HepG2 (cell line): ENCODE results near the gene GADD45A. TPM values are rescaled to one million over a fixed set of nuclear protein-coding genes. Genes with fewer than 3 reads are reported as not detected.
A peak's percentile ranks its signal among the peaks of the same experiment; 100 is the strongest.

ENCODE experiments used
- DPF2 ChIP-seq: sonication (generic); formaldehyde crosslinking; IDR thresholded peaks from 2 replicates; pipeline ENCODE4 v1.4.0; 2020; ENCODE audit warnings: mild to moderate bottlenecking, low read depth, missing genetic modification reagents, borderline replicate concordance
- KLF9 ChIP-seq: IDR thresholded peaks from 2 replicates; pipeline ENCODE4 v1.6.1; 2016; ENCODE audit warnings: low read depth
- LCORL ChIP-seq, 2 experiments: fragments of 450-650 bp in 1 of 2; sonication (generic) in 1 of 2; formaldehyde crosslinking in 1 of 2; IDR thresholded peaks; 2 replicates each; pipeline versions ENCODE4 v1.5.0 to v1.6.1; 2017 to 2020; ENCODE audit warnings: antibody characterized with exemption in 1 of 2, missing genetic modification reagents in 1 of 2
- RFX1 ChIP-seq: fragments of 450-650 bp; IDR thresholded peaks from 2 replicates; pipeline ENCODE4 v1.6.1; 2017
- ZEB1 ChIP-seq: IDR thresholded peaks from 2 replicates; pipeline ENCODE4 v1.6.1; 2012; ENCODE audit warnings: mild to moderate bottlenecking, low read depth, inconsistent platforms; ENCODE audit not compliant: insufficient replicate concordance
- ZFX ChIP-seq: sonication (generic); formaldehyde crosslinking; IDR thresholded peaks from 2 replicates; pipeline ENCODE4 v1.4.0; 2020; ENCODE audit warnings: mild to moderate bottlenecking, low read depth, missing genetic modification reagents, moderate library complexity
- ZNF484 ChIP-seq: sonication (generic); formaldehyde crosslinking; IDR thresholded peaks from 2 replicates; pipeline ENCODE4 v1.5.1; 2020; ENCODE audit warnings: mild to moderate bottlenecking, low read depth, missing genetic modification reagents, borderline replicate concordance
- ZNF619 ChIP-seq: sonication (generic); formaldehyde crosslinking; IDR thresholded peaks from 2 replicates; pipeline ENCODE4 v1.4.0; 2020; ENCODE audit warnings: mild to moderate bottlenecking, missing genetic modification reagents
- polyA plus RNA-seq, 8 experiments: library from polyadenylated mRNA; depleted of rRNA in 3 of 8; stranded (reverse) in 7 of 8; unstranded in 1 of 8; fragments of >200 nt; fragmentation: Illumina TruSeq in 4 of 8; extraction: Trizol in 4 of 8; gene quantifications; 2 replicates each; pipeline versions ENCODE4 v1.2.1 to v1.2.3, GENCODE V29; 2011 to 2016; ENCODE audit warnings: low read depth in 4 of 8, missing spikeins in 1 of 8, mixed read lengths in 1 of 8; ENCODE audit not compliant: insufficient read depth in 1 of 8
- total RNA-seq, 5 experiments: library from RNA; depleted of rRNA; stranded (reverse); fragments of >200 nt; fragmentation: Illumina TruSeq; extraction: Trizol; gene quantifications; 2 replicates each; pipeline ENCODE4 v1.2.3, GENCODE V29; 2016; ENCODE audit warnings: low read depth in 1 of 5
- TF ChIP-seq, protein P1 (sequence below), 2 experiments: sonication (generic) in 1 of 2; formaldehyde crosslinking in 1 of 2; IDR thresholded peaks; 2 replicates each; pipeline versions ENCODE4 v1.4.0 to v1.6.1; 2018 to 2020; ENCODE audit warnings: missing genetic modification reagents in 2 of 2, borderline replicate concordance in 1 of 2, low read depth in 1 of 2, mild to moderate bottlenecking in 1 of 2, missing biosample characterization in 1 of 2
- TF ChIP-seq, protein P2 (sequence below): sonication (generic); formaldehyde crosslinking; IDR thresholded peaks from 2 replicates; pipeline ENCODE4 v1.9.0; 2022; ENCODE audit warnings: low read depth, missing genetic modification reagents
- TF ChIP-seq, protein P3 (sequence below): sonication (generic); formaldehyde crosslinking; IDR thresholded peaks from 2 replicates; pipeline ENCODE4 v1.8.1; 2023; ENCODE audit warnings: mild to moderate bottlenecking, missing genetic modification reagents, borderline replicate concordance
- TF ChIP-seq, protein P4 (sequence below): IDR thresholded peaks from 2 replicates; pipeline ENCODE4 v1.6.1; 2012; ENCODE audit warnings: low read depth, low read length, improper control_type of control experiment
- TF ChIP-seq, protein P5 (sequence below): sonication (generic); formaldehyde crosslinking; IDR thresholded peaks from 2 replicates; pipeline ENCODE4 v1.4.0; 2020; ENCODE audit warnings: missing genetic modification reagents, borderline replicate concordance
- TF ChIP-seq, protein P6 (sequence below): sonication (generic); formaldehyde crosslinking; IDR thresholded peaks from 2 replicates; pipeline ENCODE4 v1.5.0; 2020; ENCODE audit warnings: mild to moderate bottlenecking, missing genetic modification reagents, borderline replicate concordance

The GADD45A gene
- total and polyA plus RNA-seq, 2 of the 13 experiments (the other 11 are each of a cell fraction or from before 2014, with no cell fraction given): 33.2 to 46.2 TPM

DNA sequence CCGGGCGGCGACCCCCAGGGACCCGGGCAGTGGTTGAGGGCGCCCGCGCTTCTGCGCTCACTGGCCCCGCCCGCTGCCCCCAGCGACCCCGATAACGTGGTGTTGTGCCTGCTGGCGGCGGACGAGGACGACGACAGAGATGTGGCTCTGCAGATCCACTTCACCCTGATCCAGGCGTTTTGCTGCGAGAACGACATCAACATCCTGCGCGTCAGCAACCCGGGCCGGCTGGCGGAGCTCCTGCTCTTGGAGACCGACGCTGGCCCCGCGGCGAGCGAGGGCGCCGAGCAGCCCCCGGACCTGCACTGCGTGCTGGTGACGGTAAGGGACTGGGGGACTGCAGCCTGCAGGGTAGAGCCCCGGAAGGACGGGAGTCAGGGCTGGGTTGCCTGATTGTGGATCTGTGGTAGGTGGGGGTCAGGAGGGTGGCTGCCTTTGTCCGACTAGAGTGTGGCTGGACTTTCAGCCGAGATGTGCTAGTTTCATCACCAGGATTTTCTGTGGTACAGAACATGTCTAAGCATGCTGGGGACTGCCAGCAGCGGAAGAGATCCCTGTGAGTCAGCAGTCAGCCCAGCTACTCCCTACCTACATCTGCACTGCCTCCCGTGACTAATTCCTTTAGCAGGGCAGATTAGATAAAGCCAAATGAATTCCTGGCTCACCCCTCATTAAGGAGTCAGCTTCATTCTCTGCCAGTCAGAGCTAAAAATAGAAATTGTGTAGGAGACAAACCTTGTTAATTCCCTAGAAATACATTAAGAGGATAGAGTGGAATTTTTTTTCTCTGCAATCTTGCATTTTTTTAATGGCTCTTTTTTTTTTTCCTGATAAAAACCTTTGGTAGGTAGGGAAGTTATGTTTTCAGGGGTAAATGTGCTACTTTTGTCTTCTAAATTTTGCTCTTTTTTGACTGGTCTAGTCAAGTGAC lies 1.5 kb downstream of the GADD45A start (continued):
- TF ChIP-seq, protein P1, sequence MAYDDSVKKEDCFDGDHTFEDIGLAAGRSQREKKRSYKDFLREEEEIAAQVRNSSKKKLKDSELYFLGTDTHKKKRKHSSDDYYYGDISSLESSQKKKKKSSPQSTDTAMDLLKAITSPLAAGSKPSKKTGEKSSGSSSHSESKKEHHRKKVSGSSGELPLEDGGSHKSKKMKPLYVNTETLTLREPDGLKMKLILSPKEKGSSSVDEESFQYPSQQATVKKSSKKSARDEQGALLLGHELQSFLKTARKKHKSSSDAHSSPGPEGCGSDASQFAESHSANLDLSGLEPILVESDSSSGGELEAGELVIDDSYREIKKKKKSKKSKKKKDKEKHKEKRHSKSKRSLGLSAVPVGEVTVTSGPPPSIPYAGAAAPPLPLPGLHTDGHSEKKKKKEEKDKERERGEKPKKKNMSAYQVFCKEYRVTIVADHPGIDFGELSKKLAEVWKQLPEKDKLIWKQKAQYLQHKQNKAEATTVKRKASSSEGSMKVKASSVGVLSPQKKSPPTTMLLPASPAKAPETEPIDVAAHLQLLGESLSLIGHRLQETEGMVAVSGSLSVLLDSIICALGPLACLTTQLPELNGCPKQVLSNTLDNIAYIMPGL (CRISPR knock-in tag; IDR thresholded peaks at IDR 0.05; ENCODE audit: borderline replicate concordance in 1 of 2, low read depth in 1 of 2): no peak
- TF ChIP-seq ZEB1 (peak; percentile 52), ZFX (CRISPR knock-in tag) (no peak), KLF9 (CRISPR knock-in tag) (no peak), RFX1 (no peak), DPF2 (CRISPR knock-in tag) (no peak), ZNF484 (CRISPR knock-in tag) (no peak), ZNF619 (CRISPR knock-in tag) (no peak), LCORL (IDR thresholded peaks at IDR 0.05) (no peak), LCORL (CRISPR knock-in tag; IDR thresholded peaks at IDR 0.05) (peak; percentile 42)
- TF ChIP-seq, protein P2, sequence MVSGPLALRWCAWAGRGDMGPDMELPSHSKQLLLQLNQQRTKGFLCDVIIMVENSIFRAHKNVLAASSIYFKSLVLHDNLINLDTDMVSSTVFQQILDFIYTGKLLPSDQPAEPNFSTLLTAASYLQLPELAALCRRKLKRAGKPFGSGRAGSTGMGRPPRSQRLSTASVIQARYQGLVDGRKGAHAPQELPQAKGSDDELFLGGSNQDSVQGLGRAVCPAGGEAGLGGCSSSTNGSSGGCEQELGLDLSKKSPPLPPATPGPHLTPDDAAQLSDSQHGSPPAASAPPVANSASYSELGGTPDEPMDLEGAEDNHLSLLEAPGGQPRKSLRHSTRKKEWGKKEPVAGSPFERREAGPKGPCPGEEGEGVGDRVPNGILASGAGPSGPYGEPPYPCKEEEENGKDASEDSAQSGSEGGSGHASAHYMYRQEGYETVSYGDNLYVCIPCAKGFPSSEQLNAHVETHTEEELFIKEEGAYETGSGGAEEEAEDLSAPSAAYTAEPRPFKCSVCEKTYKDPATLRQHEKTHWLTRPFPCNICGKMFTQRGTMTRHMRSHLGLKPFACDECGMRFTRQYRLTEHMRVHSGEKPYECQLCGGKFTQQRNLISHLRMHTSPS: no peak
- TF ChIP-seq, protein P3, sequence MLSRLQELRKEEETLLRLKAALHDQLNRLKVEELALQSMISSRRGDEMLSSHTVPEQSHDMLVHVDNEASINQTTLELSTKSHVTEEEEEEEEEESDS (CRISPR knock-in tag): no peak
- TF ChIP-seq, protein P4, sequence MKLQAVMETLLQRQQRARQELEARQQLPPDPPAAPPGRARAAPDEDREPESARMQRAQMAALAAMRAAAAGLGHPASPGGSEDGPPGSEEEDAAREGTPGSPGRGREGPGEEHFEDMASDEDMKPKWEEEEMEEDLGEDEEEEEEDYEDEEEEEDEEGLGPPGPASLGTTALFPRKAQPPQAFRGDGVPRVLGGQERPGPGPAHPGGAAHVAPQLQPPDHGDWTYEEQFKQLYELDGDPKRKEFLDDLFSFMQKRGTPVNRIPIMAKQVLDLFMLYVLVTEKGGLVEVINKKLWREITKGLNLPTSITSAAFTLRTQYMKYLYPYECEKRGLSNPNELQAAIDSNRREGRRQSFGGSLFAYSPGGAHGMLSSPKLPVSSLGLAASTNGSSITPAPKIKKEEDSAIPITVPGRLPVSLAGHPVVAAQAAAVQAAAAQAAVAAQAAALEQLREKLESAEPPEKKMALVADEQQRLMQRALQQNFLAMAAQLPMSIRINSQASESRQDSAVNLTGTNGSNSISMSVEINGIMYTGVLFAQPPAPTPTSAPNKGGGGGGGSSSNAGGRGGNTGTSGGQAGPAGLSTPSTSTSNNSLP: peak; percentile 42; the same call in 1 of the 2 replicates
- TF ChIP-seq, protein P5, sequence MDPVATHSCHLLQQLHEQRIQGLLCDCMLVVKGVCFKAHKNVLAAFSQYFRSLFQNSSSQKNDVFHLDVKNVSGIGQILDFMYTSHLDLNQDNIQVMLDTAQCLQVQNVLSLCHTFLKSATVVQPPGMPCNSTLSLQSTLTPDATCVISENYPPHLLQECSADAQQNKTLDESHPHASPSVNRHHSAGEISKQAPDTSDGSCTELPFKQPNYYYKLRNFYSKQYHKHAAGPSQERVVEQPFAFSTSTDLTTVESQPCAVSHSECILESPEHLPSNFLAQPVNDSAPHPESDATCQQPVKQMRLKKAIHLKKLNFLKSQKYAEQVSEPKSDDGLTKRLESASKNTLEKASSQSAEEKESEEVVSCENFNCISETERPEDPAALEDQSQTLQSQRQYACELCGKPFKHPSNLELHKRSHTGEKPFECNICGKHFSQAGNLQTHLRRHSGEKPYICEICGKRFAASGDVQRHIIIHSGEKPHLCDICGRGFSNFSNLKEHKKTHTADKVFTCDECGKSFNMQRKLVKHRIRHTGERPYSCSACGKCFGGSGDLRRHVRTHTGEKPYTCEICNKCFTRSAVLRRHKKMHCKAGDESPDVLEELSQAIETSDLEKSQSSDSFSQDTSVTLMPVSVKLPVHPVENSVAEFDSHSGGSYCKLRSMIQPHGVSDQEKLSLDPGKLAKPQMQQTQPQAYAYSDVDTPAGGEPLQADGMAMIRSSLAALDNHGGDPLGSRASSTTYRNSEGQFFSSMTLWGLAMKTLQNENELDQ (CRISPR knock-in tag): no peak
- TF ChIP-seq, protein P6, sequence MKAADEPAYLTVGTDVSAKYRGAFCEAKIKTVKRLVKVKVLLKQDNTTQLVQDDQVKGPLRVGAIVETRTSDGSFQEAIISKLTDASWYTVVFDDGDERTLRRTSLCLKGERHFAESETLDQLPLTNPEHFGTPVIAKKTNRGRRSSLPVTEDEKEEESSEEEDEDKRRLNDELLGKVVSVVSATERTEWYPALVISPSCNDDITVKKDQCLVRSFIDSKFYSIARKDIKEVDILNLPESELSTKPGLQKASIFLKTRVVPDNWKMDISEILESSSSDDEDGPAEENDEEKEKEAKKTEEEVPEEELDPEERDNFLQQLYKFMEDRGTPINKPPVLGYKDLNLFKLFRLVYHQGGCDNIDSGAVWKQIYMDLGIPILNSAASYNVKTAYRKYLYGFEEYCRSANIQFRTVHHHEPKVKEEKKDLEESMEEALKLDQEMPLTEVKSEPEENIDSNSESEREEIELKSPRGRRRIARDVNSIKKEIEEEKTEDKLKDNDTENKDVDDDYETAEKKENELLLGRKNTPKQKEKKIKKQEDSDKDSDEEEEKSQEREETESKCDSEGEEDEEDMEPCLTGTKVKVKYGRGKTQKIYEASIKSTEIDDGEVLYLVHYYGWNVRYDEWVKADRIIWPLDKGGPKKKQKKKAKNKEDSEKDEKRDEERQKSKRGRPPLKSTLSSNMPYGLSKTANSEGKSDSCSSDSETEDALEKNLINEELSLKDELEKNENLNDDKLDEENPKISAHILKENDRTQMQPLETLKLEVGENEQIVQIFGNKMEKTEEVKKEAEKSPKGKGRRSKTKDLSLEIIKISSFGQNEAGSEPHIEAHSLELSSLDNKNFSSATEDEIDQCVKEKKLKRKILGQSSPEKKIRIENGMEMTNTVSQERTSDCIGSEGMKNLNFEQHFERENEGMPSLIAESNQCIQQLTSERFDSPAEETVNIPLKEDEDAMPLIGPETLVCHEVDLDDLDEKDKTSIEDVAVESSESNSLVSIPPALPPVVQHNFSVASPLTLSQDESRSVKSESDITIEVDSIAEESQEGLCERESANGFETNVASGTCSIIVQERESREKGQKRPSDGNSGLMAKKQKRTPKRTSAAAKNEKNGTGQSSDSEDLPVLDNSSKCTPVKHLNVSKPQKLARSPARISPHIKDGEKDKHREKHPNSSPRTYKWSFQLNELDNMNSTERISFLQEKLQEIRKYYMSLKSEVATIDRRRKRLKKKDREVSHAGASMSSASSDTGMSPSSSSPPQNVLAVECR (CRISPR knock-in tag): peak; percentile 78; the same call in 1 of the 2 replicates
